Uterus (tissue), 4 donors: ENCODE results near the gene PRAC2. TPM values are rescaled to one million over a fixed set of nuclear protein-coding genes. Genes with fewer than 3 reads are reported as not detected.

Experiments used
- DNase-seq, 2 donors: peaks; one replicate each; pipeline ENCODE4 v3.0.0-alpha.2; 2019 to 2020
- H3K27ac ChIP-seq, 2 donors: fragments of 200-600 bp; sonication (generic); 1 replicate in 1 of 2; 2 replicates in 1 of 2; pipeline ENCODE4 v1.5.1; 2016 to 2018
- H3K27me3 ChIP-seq, 2 donors: fragments of 200-600 bp; sonication (generic); one replicate each; pipeline ENCODE4 v1.5.1; 2018 to 2019; ENCODE audit warnings: control low read depth in 1 of 2
- H3K36me3 ChIP-seq, 2 donors: fragments of 200-600 bp; sonication (generic); one replicate each; pipeline ENCODE4 v1.5.1; 2019; ENCODE audit warnings: control low read depth in 1 of 2
- H3K4me1 ChIP-seq, 2 donors: fragments of 200-600 bp; sonication (generic); one replicate each; pipeline ENCODE4 v1.5.1; 2018 to 2019; ENCODE audit warnings: control low read depth in 1 of 2
- H3K4me3 ChIP-seq, 2 donors: fragments of 200-600 bp; sonication (generic); 1 replicate in 1 of 2; 2 replicates in 1 of 2; pipeline ENCODE4 v1.5.1; 2018 to 2019; ENCODE audit warnings: mild to moderate bottlenecking in 1 of 2
- H3K9me3 ChIP-seq, 2 donors: fragments of 200-600 bp; sonication (generic); one replicate each; pipeline ENCODE4 v1.5.1; 2019; ENCODE audit warnings: control low read depth in 1 of 2
- POLR2A ChIP-seq, 2 donors: fragments of 450-650 bp; IDR thresholded peaks; one replicate each; pipeline ENCODE4 v1.6.1; 2016; ENCODE audit warnings: antibody characterized with exemption in 2 of 2, mild to moderate bottlenecking in 1 of 2, moderate library complexity in 1 of 2
- intact Hi-C: fragments of 100-400 bp; cut with DNase I; formaldehyde crosslinking; loops from one replicate; pipeline ENCODE4 v1.15.1; 2023; ENCODE audit warnings: low total_unique reads
- total RNA-seq, 4 donors: library from RNA; depleted of rRNA in 3 of 4; stranded (reverse); fragments of >200 nt in 3 of 4; gene quantifications; one replicate each; pipeline versions ENCODE4 v1.1.0 to v1.2.4, GENCODE V29; 2014 to 2023
- TF ChIP-seq, protein P1 (sequence below), 4 experiments: fragments of 200-600 bp in 2 of 4; fragments of 450-650 bp in 2 of 4; sonication (generic) in 2 of 4; IDR thresholded peaks; one replicate each; pipeline ENCODE4 v1.5.1; 2016 to 2019; ENCODE audit warnings: antibody characterized with exemption in 4 of 4, mild to moderate bottlenecking in 2 of 4, moderate library complexity in 1 of 4
- donor health status: DM: yes; HTN: yes; CAD: no.

Gene PRAC2
- total RNA-seq, 4 donors from 2014 or later, result not detected

DNA sequence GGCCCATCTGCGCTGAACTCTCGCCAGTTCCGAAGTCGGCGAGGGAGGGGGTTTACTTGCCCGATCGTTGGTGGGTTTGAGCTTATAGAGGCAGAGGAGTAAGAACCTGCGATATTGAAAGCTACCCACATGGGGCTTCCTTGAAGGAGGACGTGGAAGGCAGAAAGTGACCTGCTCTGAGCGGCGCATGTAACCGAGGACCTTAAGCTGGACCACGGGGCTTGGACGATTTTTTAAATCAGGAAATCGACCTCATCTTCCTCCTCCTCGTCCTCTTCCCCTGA is 2.0 kb downstream of the PRAC2 start:
- Histone ChIP-seq H3K4me1 (no peaks in the 10 kb centered on the region), H3K36me3 (no peaks in the 10 kb centered on the region), H3K4me3 (no peak overlapping the region), H3K27me3 (peaks cover 39 to 96% of the 10 kb centered on the region in 2 donors), H3K27ac (no peak overlapping the region), H3K9me3 (no peaks in the 10 kb centered on the region)
- no peak for DNase-seq
- TF ChIP-seq, protein P1, sequence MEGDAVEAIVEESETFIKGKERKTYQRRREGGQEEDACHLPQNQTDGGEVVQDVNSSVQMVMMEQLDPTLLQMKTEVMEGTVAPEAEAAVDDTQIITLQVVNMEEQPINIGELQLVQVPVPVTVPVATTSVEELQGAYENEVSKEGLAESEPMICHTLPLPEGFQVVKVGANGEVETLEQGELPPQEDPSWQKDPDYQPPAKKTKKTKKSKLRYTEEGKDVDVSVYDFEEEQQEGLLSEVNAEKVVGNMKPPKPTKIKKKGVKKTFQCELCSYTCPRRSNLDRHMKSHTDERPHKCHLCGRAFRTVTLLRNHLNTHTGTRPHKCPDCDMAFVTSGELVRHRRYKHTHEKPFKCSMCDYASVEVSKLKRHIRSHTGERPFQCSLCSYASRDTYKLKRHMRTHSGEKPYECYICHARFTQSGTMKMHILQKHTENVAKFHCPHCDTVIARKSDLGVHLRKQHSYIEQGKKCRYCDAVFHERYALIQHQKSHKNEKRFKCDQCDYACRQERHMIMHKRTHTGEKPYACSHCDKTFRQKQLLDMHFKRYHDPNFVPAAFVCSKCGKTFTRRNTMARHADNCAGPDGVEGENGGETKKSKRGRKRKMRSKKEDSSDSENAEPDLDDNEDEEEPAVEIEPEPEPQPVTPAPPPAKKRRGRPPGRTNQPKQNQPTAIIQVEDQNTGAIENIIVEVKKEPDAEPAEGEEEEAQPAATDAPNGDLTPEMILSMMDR (IDR thresholded peaks at IDR 0.05), result no peak
- no peak for TF ChIP-seq POLR2A (IDR thresholded peaks at IDR 0.05)
- intact Hi-C loops, result no loop called here

GRCh38 chr17:48725288-48726064 is 2.5 kb downstream of the PRAC2 start:
- Histone ChIP-seq H3K27me3 (peaks cover 33 to 96% of the 10 kb centered on the region in 2 donors), H3K4me1 (no peaks in the 10 kb centered on the region), H3K36me3 (no peaks in the 10 kb centered on the region), H3K27ac (no peak overlapping the region), H3K4me3 (no peak overlapping the region), H3K9me3 (no peaks in the 10 kb centered on the region)
- intact Hi-C loops, result no loop called here
- TF ChIP-seq, protein P1 (IDR thresholded peaks at IDR 0.05), result no peak
- TF ChIP-seq POLR2A (IDR thresholded peaks at IDR 0.05), result no peak
- DNase-seq, result no peak

GRCh38 chr17:48726114-48726915 is 3.3 kb downstream of the PRAC2 start:
- no peaks in the 10 kb centered on the region for H3K36me3 ChIP-seq
- H3K27ac ChIP-seq, result no peak overlapping the region
- no peaks in the 10 kb centered on the region for H3K4me1 ChIP-seq
- TF ChIP-seq POLR2A (IDR thresholded peaks at IDR 0.05), result no peak
- TF ChIP-seq, protein P1 (IDR thresholded peaks at IDR 0.05), result no peak
- H3K4me3 ChIP-seq, result no peak overlapping the region
- H3K27me3 ChIP-seq, result peaks cover 29 to 92% of the 10 kb centered on the region in 2 donors
- intact Hi-C loops, result no loop called here
- DNase-seq, result no peak
- no peaks in the 10 kb centered on the region for H3K9me3 ChIP-seq

DNA sequence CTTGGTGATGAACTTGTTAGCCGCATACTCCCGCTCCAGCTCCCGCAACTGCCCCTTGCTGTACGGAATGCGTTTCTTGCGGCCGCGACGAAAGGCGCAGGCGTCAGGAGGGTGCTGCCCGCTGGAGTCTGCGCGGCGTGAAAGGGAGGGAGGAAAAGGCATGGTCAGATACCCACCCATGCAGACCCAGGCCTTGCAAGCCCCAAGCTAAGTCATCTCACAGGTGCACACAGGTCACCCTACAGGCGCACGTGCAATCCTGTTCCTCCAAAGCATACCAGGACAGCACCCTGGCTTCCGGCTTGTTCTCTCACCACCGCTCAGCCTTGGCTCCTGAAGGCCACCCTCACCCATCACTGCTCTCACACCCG is 3.9 kb downstream of the PRAC2 start:
- Histone ChIP-seq H3K27ac (no peak overlapping the region), H3K4me3 (no peak overlapping the region), H3K4me1 (no peaks in the 10 kb centered on the region), H3K27me3 (peaks cover 29 to 89% of the 10 kb centered on the region in 2 donors), H3K36me3 (no peaks in the 10 kb centered on the region), H3K9me3 (no peaks in the 10 kb centered on the region)
- DNase-seq, result no peak
- TF ChIP-seq POLR2A (IDR thresholded peaks at IDR 0.05), result no peak
- TF ChIP-seq, protein P1 (IDR thresholded peaks at IDR 0.05), result no peak
- intact Hi-C loops, result no loop called here
